NB4 (cell line): ENCODE data around the gene SERPINA3.

Source experiments
- DNase-seq: peaks from one replicate; pipeline ENCODE4 v3.0.0; 2010; ENCODE audit warnings: low read depth
- H3K4me3 ChIP-seq: one replicate; pipeline ENCODE4 v1.5.1; 2011; ENCODE audit warnings: mild to moderate bottlenecking, low read depth, low read length, moderate library complexity
- MAX ChIP-seq: IDR thresholded peaks from 2 replicates; pipeline ENCODE4 v1.6.1; 2011; ENCODE audit warnings: low read depth, low read length
- MYC ChIP-seq: IDR thresholded peaks from 2 replicates; pipeline ENCODE4 v1.6.1; 2011; ENCODE audit warnings: low read depth, low read length
- POLR2A ChIP-seq: IDR thresholded peaks from 2 replicates; pipeline ENCODE4 v1.6.1; 2011; ENCODE audit warnings: mild to moderate bottlenecking; ENCODE audit not compliant: insufficient read length; ENCODE audit errors: extremely low read depth
- TF ChIP-seq, protein P1 (sequence below): IDR thresholded peaks from one replicate; pipeline ENCODE4 v1.5.1; 2012; ENCODE audit warnings: low read depth, low read length

SERPINA3 gene

GRCh38 chr14:94582199-94582750 lies 29.9 kb upstream of the SERPINA3 start:
- TF ChIP-seq, protein P1, sequence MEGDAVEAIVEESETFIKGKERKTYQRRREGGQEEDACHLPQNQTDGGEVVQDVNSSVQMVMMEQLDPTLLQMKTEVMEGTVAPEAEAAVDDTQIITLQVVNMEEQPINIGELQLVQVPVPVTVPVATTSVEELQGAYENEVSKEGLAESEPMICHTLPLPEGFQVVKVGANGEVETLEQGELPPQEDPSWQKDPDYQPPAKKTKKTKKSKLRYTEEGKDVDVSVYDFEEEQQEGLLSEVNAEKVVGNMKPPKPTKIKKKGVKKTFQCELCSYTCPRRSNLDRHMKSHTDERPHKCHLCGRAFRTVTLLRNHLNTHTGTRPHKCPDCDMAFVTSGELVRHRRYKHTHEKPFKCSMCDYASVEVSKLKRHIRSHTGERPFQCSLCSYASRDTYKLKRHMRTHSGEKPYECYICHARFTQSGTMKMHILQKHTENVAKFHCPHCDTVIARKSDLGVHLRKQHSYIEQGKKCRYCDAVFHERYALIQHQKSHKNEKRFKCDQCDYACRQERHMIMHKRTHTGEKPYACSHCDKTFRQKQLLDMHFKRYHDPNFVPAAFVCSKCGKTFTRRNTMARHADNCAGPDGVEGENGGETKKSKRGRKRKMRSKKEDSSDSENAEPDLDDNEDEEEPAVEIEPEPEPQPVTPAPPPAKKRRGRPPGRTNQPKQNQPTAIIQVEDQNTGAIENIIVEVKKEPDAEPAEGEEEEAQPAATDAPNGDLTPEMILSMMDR, result no peak
- no peak for TF ChIP-seq MAX
- TF ChIP-seq MYC, result no peak
- no peak for TF ChIP-seq POLR2A
- DNase-seq, result no peak
- no peak overlapping the region for H3K4me3 ChIP-seq

DNA sequence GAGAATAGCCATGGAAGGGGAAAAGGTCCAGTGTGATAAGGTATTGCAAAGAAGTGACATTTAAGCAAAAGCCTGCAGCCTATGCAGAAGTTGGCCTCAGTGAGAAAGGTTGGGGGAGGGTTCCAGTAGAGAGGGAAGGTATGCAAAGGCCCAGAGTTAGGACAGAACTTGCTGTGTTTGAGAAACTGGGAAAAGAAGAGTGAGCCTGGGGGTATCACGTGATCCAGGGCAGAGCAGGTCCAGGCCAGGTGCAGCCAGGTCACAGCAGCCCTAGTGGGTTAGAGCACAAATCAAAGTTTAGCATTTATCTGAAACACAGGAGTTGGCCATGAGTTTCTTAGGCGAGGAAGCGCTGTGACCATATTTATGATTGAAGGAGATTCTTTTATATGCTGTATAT lies 29.3 kb upstream of the SERPINA3 start:
- H3K4me3 ChIP-seq, result no peak overlapping the region
- DNase-seq, result no peak
- no peak for TF ChIP-seq MYC
- TF ChIP-seq, protein P1, result no peak
- no peak for TF ChIP-seq POLR2A
- TF ChIP-seq MAX, result no peak

DNA sequence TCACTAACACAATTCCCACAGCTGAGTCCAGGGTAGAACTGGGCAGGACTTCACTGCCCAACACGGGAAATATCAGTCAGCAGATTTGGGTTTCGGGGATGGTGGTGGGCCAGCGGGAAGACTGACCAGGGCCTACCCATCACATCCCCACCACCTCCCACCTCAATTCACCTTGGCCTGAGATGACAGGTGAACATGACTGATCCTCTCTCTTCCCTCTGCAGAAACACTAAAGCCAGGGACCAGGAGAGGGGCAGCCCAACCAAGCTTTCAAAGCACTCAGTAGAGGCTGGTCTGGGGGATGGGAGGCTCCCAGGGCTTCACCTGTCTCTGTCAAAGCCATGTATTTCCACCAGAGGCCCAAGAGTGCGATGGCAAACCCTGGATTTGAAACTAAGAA lies 28.6 kb upstream of the SERPINA3 start:
- no peak for DNase-seq
- TF ChIP-seq MAX (no peak), MYC (no peak)
- H3K4me3 ChIP-seq, result no peak overlapping the region

DNA sequence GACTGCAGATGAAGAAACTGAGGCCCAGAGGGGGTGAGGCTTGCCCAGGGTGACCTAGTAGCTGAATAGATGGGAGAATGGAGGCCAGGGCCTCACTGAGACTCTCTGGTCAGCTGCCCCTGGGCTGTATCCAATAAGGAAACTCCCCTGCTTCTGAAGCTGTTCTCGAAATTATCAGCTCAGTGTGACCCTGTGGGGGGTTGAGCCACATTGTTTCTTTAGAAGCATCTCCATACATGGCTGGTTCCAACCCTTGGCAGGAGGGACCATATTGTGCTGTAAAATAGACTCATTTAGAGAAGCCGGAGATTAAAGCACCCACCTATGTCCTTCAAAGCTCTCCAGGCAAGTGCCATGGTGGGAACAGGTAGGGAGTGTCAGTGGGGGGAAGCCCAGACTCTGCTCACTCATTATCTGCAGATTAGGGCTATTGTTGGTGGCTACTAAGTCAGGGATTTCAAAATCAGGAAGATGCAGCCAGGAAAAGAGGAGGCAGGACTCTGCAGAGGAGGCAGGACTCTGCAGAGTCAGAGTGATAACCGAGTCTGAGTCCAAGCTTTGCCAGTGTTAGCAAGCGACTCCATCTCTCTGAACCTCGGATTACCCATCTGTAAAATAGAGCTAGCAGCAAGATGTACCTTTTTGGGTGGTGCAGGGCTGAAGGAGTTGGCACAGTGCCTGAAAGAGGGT lies 27.5 kb upstream of the SERPINA3 start:
- TF ChIP-seq POLR2A (no peak), MYC (no peak), MAX (no peak)
- TF ChIP-seq, protein P1, result no peak
- DNase-seq, result no peak
- no peak overlapping the region for H3K4me3 ChIP-seq

DNA sequence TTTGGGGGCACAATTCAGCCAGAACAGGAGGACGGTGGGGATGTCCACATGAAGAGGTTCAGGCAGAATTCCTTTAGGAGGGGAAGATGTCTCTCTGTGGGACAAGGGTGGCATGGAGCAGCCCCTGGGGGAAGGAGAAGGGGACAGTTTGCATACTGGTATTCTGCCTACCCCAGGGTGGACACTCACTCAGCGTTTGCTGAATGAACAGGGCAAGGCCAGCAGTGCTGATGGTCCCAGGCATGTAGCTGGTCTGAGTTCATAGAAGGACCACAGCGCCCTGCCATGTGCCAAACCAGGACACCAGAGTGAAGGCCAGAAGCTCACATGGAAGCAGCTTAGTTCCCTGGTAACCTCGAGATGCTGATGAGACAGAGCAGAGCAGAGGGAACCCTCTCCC lies 25.6 kb upstream of the SERPINA3 start:
- TF ChIP-seq MYC, result no peak
- TF ChIP-seq MAX, result no peak
- TF ChIP-seq POLR2A, result no peak
- TF ChIP-seq, protein P1, result no peak
- no peak for DNase-seq
- no peak overlapping the region for H3K4me3 ChIP-seq

DNA sequence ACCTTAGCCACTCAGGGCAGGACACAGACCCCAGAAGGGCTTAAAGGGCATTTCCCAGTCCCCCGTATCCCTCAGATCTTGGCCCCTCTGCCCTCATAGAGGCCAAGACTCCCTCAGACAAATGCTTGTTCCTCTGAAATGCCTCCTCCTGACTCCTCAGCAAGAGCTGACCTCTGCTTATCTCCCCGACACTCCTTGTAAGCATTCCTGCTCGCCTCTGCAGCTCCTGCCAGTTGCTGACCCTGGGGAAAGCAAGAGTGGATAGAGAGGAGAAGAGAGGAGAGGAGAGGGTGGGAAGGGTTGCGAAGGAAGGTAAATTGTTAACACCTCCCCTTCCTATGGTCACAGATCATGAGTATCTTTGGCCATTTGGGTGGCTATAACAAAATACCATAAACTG lies 23.9 kb upstream of the SERPINA3 start:
- no peak overlapping the region for H3K4me3 ChIP-seq
- TF ChIP-seq POLR2A, result no peak
- TF ChIP-seq, protein P1, result no peak
- no peak for TF ChIP-seq MYC
- no peak for DNase-seq
